Measurements from ENCODE around the gene TRIM71.

TRIM71 gene

GRCh38 chr3:32946973-32947788, 129.4 kb downstream of the TRIM71 start:
- DNase-seq, result no peak

Data from eye (tissue), 1 donor.